ENCODE data around the gene CDCA7.
A peak's percentile ranks its signal among the peaks of the same experiment; 100 is the strongest.
"Not testable (repeated sequence)": the region's sequence is repeated elsewhere in the genome, so short reads cannot be mapped to it uniquely, and the experiment has no call there.

CDCA7 gene
- 1.3 to 13.1 (median 10.0) reads per million in 3 experiments for total RNA-seq

- peak; percentile 25 for DNase-seq
These were observed at the start of gene CDCA7 for GRCh38 chr2:173354582-173355131. Gene CDCA7, plus strand, starts transcription at chr2:173354872. Its CDS starts 92 bp downstream, at chr2:173354964.

GRCh38 chr2:173305303-173305702 is 49.4 kb upstream of the CDCA7 start:
- no peak for DNase-seq

DNA sequence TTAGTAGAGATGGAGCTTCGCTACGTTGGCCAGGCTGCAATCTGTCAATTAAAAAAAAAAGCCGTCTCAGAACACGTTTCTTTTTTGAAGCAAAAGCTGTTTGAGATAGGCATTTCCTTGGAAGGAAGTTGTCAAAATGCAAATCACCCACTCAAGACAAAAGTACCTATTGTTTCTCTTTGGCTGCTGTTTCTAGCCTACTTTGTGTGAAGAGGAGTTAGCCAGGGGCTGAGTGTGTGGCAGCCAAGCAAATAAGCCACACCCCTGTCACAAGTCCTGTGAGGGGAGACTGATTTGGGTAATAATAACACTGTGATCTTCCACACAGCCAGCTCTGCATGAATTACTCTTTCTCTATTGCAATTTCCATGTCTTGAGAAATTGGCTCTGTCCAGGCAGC is 47.4 kb upstream of the CDCA7 start:
- DNase-seq = no peak

DNA sequence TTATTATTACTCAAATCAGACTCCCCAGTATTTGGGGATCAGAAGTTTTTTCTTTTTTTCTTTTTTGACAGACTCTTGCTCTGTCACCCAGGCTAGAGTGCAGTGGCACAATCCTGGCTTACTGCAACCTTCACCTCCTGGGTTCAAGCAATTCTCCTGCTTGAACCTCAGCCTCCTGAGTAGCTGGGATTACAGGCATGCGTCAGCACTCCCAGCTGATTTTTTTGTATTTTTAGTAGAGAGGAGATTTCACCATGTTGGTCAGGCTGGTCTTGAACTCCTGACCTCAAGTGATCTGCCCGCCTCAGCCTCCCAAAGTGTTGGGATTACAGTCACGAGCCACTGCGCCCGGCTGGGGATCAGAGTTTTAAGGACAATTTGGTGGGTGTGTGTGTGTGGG is 45.3 kb upstream of the CDCA7 start:
- DNase-seq = not testable (repeated sequence)

DNA sequence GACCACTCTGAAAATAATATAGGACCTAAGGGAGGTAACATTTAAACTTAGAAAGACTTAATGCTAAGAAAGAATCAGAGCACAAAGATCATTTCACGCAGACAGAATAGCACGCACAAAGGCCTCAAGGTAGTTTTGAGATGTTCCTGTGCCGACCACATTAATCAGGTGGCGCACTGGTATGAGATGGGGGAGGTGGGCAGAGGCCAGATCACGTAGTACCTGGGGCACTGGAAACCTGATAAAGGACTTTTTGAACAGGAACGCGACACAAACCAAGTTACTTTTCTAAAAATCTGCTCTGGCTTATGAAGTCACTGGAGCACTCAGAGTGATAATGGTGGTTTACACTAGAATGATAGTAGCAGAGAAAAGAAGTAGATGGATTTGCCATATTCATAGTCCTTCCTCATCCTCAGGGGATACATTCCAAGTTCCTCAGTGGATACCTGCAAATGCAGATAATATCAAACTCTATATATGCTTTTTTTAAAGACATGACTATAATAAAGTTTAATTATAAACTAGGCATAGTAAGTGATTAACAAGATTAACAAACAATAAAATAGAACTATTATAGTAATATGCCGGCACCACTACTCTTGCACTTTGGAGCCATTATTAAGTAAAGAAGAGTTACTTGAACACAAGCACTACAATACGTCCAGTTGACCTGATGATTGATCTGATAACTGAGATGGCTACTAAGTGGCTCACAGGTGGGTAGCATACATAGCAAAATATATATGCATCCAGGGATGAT is 42.6 kb upstream of the CDCA7 start:
- DNase-seq = no peak

DNA sequence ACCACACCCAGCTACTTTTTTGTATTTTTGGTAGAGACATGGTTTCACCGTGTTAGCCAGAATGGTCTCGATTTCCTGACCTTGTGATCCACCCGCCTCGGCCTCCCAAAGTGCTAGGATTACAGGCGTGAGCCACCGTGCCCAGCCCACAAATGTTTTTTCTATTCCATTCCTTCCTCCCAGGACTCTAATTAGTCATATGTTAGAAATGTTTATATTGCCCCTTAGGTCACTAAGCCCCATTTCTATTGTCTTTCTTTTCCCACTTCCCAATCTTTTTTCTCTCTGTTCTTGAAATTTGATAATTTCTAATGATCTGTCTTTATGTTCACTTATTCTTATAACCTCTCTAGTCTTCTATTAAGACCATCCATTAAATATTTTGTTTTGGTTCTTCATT is 31.3 kb upstream of the CDCA7 start:
- no peak for DNase-seq

DNA sequence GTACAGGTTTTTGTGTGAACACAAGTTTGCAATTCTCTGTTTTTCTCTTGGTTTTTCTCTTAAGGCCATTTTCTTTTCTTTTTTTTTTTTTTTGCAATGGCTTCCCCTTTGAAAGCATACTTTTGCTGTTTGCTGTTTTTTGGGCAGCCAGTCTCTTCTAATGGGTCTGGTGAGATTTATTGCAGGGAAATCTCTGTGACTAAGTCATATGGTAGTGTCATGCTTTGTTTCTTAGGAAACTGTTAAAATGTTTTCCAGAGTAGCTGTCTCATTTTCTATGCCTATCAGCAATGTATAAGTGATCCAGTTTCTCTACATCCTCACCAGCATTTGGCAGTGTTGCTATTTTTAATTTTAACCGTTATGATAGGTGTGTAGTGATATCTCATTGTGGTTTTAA is 27.9 kb upstream of the CDCA7 start:
- no peak for DNase-seq

DNA sequence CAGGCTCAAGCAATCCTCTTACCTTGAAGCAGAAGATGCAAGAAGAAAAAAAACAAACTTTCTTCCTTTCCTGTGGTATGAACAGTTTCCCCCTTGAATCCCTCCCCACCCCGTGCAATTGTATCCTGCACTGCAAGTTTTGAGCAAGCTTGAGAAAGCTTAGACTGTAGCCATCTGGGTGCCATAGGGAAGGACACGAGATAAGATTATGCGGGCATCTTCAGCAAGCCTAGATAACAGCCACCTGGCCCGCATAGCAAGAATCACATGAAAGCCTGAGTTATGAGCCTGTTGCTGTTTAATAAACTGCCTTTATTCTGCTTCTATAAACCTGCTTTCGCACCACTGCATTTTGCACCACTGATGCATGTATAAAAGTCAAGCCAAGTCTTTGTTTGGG is 27.3 kb upstream of the CDCA7 start:
- DNase-seq = no peak

GRCh38 chr2:173333003-173333402 is 21.7 kb upstream of the CDCA7 start:
- DNase-seq = not testable (repeated sequence)

- DNase-seq = no peak
These were observed 14.9 kb upstream of the CDCA7 start for GRCh38 chr2:173339807-173340206.

GRCh38 chr2:173343921-173344320 is 10.8 kb upstream of the CDCA7 start:
- no peak for DNase-seq

DNA sequence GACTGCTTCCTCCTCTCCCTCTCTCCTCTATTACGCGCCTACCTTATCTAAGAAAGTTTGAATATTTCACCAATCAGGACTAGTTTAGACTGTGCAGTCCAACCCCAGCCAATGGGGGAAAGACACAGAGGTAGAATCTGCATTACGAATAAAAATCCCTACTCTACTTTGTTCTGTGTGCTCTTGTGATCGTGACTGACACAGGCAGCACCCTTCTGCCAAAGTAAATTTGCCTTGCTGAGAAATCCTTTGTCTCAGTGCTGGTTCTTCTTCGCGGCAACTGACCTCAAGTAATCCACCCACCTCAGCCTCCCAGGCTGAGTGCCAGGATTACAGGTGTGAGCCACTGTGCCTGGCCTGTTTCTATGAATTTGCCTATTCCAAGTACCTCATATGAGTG is 8.6 kb upstream of the CDCA7 start:
- no peak for DNase-seq

- DNase-seq = no peak
These were observed 7.1 kb upstream of the CDCA7 start for GRCh38 chr2:173347305-173348168.

DNA sequence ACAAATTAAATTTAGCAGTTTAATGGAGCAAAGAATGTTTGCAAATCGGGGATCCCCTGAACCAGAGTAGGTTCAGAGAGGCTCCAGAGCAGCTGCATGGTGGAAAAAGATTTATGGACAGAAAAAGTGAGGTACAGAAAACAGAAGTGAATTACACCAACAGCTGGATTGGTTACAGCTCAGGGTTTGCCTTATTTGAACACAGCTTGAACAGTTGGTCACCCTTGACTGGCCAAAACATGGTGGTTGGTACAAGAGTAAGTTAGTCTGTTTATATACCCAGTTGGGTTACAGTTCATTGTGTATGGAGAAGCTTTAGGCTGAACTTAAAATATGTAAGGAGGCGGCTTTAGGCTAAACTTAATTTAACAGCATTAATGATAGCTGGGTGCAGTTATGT is 5.4 kb upstream of the CDCA7 start:
- no peak for DNase-seq

- no peak for DNase-seq
These were observed 4.3 kb upstream of the CDCA7 start for GRCh38 chr2:173350383-173350782.

- DNase-seq = no peak
These were observed 2.8 kb upstream of the CDCA7 start for GRCh38 chr2:173351879-173352278.

GRCh38 chr2:173353556-173353955 is 1.1 kb upstream of the CDCA7 start:
- DNase-seq = no peak

GRCh38 chr2:173354073-173354581 is 545 bp upstream of the CDCA7 start:
- no peak for DNase-seq

DNA sequence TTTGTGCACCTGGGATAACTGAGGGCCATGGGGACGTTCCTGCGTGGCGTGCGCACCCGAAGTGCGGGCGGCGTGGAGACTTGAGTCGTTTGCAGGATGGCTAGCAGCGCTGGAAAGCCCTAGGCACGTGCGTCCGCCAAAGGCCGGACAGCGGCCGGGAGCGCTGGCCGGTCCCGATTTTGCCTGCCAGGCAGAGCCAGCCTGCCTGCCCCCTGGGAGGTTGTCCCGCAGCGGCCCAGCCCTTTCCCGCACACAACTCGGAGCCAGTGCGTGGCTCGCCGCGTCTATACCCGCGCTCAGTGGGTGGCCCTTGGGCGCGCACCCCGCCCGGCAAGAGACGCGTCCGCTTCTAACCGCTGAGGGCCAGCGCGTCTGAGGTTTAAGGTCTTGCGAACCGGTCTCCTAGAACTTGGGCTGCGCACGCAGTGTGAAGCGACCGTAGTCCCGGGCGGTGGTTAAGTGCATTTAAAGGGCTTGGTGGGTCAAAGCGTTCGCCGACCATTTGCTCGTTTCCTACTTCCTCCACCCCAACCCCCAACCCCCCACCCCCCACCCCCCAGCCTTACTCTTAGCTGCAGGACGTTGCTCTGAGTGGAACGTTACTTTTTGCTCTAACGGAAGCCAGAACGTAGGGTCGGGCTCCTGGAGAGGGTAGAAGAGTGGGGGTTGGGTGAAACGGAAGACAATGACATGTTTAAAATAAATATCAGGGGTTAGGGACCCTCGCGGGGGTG is 627 bp downstream of the CDCA7 start:
- DNase-seq = no peak

- DNase-seq = no peak
These were observed 1.3 kb downstream of the CDCA7 start for GRCh38 chr2:173355866-173356508.

DNA sequence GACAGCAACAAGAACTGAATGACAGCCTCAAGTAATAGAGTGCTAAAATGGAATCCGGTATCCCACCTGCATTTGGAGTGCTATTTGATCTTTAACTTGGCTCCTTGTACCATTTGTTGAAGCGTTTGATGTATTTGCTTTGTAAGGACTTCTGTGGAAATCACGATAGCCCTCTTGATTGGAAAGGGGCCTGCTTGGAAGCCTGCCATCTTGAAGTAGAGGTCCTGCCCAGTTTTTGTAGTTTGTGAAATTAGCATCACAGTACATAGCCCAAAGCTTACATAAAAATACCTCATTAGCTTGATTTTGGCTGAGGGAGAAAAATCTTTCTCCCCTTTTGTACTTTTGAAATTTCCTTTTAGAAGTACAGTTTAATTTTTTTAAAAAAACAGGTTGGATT is 2.7 kb downstream of the CDCA7 start:
- no peak for DNase-seq

- no peak for DNase-seq
These were observed 3.9 kb downstream of the CDCA7 start for GRCh38 chr2:173358616-173359015.

Measured in central memory CD4-positive, alpha-beta T cell (primary cell).